Activated effector memory CD4-positive, alpha-beta T cell treated with anti-CD3 and anti-CD28 coated beads, Interleukin-2, amount 50 U/mL, for 16 hours (primary cell): ENCODE results near the gene SPON1.
"Not testable (repeated sequence)": the region's sequence is repeated elsewhere in the genome, so short reads cannot be mapped to it uniquely, and the experiment has no call there.

Experiments
- DNase-seq: peaks from one replicate; pipeline ENCODE4 v3.0.0-alpha.2; 2020

SPON1 gene

DNA sequence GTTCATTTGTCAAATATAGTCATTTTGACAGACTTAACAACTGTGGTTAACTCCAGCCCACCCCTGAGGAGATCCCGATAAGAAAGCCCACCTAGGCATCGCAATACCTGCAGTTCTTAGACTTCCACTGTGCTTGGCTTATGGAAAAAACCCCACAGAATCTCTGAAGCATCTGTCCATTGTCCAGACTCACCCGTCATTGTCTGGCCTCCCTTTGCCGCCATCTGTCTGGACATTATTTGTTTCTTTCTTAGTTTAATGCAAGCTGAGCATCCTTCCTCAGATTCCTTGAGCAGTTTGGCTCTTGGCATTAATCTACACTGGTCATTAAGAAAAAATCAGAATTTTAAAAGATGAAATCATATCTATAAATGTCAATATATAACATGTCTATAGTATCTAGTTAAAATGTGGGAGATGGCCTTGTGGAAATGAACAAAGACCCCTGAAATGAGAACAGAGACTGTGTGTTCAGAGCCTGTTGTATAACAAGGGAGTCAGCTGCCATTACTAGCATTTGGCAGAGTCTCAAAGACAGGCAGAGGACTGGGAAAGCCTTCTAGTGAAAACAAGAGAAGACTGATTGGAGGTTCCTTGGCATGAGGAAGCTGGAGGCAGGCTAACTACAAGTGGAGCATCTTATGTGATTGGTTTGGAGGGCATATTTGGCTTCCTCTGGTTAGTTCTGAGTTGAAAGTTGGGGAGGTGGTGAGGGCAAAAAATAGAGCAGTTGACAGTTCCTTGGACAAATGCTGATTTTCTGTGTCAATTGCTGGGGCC is 80.4 kb downstream of the SPON1 start:
- DNase-seq: no peak

DNA sequence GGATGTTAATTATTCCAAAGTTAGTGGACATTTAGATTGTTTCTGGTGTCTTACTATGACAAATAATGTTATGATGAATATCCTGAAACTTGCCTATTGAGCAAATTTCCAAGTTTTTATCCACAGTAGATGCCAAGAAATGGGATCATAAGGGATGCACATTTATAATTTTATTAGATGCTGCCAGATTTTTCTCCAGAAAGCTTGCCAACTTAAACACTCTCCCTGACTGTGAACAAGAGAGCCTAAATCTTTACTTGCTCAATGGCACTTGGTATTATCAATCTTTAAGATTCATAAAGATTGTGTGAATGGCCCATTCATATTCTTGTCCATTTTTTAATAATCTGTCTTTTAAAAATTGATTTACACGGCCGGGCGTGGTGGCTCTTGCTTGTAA is 82.4 kb downstream of the SPON1 start:
- DNase-seq: no peak

DNA sequence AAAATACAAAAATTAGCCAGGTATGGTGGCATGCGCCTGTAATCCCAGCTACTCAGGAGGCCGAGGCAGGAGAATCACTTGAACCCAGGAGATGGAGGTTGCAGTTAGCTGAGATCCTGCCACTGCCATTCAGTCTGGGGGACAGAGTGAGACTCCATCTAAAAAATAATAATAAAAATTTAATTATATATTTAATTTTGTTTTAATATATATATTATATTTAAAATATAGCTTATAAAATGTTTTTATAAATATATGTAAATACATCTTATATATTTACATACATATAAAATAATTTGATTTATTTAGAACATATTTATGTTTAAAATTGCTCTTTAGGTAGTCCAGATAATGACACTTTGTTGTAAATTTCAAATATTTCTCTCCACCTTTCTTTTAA is 82.9 kb downstream of the SPON1 start:
- no peak for DNase-seq

DNA sequence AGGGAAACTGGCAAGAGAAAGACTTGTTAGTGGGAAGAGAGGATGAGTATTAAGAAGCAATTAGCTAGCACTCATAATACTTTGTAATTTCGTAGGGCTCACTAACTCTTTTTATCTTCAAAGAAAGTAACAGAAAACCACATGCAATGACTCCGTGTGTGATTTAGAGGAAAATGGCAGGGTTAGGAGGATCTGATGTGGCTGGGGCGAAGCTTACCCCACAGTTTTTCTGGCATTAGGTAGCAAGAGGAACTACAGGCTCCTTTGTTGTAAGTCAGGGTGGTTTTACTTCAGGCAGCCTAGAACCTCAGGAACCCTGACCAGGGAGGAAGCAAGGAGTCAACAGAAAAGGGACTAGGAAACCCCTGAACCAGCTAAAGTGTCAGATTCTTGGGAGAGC is 89.7 kb downstream of the SPON1 start:
- no peak for DNase-seq

DNA sequence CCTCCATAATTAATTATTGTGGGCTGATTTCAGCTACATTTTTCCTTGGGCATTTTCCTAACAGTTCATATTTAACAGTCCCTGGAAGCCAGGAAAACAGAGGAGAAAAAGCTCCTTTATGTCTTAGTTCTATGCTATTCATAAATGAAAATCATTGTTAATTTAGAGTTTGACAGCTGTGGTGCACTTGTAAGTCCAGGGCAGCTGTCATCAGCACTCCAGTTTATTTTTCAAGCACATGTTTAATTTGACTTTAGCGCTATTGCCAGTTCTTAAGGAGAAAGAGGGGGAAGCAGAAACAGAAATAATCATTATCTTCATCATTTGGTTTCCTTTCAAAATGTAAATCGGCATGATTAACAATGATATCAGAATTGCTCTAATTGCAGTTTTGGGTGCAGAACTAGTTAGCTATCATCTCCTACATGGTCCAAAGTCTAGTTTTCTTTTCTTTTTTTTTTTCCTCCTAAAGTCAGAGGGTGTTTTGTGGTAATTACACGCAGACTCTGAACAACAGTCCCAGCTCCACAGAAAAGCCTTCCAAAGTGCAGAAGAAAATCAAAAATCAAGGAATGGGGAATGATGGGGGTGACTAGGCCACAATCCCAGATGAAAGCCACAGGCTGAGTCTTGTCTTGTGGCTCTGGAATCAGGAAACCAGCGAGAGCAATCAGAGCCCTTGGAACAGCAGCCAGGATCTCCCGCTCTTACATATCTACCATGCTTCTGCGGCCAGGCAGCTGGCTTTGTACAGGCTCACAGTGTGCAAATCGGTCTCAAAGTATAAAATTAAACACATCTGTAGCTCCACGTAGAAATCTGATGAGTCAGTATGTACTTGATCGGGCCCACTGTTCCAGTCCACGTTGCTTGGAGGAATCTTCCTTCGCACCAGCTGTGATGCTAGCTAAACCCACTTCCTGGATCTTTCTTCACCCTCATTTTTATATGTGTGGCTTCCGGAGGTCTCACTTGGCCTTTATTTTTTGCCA is 91.9 kb downstream of the SPON1 start:
- no peak for DNase-seq

DNA sequence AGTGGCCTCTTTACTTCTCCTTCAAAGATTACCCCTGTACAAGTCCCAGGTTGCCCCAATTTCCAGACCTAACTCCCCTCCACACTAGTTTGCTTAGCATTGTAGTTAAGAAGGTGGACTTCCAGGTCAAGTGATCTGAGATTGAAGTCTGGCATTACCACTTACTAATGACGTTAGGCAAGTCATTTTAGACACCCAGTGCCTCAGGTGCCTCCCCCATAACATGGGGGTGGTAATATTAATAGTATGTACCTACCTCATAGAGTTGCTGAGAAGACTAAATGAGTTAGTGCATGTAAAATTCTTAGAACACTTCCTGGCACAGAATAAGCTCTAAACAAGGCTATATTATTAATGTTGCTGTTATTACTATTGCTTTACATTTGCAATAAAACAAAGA is 93.4 kb downstream of the SPON1 start:
- no peak for DNase-seq

DNA sequence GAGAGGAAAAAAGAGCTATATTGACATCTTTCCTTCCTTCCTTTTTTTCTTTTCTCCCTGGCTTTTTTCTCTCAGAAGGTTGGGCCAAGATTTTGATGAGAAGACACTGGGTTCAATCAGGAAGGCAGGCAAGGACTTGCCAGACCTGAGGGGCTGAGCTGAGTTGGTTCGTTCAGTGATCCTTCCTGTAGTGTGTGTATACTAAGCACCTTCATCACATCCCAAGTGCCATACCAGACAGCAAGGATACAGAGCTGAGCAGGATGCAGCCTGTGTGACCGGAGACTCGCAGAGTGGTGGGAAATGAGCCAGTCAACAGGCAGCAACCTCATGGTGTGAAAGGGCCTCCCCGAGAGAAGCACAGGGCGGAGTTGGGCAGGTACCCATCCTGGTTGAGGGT is 95.5 kb downstream of the SPON1 start:
- no peak for DNase-seq

DNA sequence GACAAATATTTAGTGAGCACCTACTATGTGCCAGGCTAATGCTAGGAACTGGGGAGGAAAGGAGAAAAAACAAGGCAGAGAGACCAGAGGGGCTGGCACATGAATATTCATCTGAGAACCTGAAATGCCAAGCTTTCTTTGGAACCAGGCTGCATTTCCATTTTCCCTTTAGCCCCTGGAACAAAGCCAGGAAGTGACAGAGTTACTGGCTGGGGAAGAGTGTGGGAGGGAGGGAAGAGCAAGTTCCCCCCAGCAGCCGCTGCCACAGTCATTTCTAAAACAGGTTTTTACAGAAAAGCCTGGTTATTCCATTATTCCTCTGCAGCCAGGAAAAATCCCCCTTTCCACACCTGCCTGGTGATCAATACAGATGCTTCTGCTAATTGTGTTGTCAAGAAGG is 97.0 kb downstream of the SPON1 start:
- DNase-seq: no peak

DNA sequence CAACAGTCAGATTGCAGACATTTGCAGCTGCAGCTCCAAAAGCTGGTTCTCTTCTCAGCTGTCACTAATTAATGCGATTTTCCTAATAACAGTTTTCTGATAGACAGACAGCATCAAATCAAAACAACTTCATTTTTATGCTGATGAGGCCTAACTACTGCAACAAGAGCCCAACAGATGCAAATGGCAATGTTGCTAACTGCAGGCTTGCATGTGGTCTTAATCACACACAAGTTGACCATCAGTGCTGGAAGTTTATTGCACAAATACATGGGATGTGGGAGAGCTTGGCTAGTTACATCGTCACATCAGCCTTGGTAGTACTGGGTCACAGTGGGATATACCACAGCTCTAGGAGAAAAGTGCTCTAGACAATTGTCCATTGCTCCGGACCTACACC is 99.2 kb downstream of the SPON1 start:
- DNase-seq: no peak

DNA sequence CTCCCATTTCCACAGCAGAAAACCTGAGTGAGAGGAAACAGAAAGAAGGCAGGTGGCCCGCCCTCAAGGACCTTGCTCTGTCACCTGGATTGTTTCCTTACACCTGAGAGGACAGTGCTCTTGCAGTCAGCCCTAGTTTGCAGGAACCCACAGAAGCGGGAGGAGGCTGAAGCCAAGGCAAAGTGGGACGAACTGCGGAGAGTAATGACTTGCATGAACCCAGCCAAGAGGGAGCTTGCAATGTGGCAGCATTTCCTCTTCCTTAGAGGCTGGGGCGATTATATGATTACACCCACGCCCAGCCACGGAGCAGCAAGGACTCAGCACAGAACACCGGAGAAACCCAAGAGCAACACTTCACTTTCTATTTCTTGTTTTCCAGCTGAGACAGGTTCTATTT is 102.6 kb downstream of the SPON1 start:
- DNase-seq: peak; percentile 64

DNA sequence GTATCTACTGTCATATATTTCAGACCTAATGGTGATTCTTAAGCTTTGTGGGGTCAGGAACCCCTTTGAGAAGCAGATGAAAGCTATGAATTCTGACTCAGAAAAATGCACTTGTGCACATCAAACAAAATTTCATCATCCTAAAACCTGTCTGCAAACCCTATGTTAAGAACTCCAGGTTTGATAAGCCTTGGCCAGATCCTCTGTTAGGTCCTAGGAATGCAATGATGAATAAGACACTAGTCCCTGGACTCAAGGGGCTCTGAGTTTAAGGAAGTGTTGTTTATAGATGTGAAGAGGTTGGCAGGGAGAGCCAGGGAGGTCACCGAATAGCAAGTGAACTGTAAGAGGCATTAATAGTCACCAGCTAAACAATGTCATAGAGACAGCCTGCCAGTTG is 103.2 kb downstream of the SPON1 start:
- no peak for DNase-seq

DNA sequence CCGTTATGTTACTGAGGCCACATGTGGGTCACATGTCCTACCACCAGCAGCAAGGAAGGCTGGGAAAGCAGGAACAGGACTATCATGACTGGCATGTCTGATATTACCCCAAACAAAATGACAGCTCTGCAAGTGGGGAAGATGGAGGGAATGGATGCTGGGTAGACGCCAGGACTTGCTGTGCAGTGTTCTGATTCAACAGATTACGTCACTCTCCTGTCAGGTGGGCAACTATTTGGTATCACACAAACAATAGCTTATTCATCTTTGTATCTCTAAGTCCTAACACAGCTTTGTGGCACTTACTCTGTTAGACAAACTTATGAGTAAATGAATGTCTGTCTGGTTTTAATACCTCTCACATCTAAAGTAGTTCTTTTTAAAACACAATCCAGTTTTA is 105.2 kb downstream of the SPON1 start:
- no peak for DNase-seq

DNA sequence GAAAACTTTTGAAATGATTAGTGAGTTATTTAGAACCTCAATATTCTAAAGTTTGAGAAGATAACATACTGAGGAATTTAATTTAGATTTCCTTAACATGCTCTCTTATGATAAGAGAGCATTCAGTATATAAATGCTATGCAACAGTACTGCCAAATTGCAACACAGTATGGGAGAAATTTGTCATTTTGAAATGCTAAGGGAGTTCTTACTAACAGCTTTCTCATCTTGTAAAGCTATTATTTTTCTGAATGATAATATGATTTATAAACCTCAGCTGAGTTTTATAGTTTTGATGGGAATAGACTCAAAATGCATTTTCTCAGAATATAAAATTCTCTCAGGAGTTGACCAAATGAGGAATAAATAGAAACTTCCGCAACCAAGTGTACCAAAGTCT is 108.4 kb downstream of the SPON1 start:
- no peak for DNase-seq

DNA sequence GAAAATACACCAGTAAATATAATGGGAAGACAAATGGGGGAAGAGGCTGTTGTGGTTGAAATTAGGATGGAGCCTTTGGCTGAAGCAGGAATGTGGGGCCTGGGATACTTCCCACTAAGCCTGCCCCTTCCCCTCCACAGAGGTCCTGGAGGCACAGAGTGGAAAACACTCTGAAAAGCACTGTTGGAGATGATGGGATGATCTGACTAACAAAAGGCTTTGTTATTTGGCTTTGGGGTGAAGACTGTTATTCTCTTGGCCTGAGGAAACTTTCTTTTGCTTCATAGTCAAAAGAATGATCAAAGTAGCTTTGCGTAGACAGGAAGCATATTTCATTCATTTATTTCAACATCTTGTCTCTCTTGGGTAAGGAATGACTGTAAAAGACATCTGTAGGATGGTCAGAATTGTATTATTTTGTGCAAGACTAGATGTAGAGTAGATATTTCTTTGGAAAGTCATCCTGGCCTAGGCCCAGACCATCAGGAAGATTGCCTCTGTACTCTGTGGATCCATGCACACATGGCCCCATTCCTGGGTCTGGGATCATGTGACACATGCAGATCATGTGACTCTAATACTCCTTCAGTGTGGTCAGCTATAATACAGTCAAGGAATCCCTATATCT is 111.4 kb downstream of the SPON1 start:
- DNase-seq: no peak

DNA sequence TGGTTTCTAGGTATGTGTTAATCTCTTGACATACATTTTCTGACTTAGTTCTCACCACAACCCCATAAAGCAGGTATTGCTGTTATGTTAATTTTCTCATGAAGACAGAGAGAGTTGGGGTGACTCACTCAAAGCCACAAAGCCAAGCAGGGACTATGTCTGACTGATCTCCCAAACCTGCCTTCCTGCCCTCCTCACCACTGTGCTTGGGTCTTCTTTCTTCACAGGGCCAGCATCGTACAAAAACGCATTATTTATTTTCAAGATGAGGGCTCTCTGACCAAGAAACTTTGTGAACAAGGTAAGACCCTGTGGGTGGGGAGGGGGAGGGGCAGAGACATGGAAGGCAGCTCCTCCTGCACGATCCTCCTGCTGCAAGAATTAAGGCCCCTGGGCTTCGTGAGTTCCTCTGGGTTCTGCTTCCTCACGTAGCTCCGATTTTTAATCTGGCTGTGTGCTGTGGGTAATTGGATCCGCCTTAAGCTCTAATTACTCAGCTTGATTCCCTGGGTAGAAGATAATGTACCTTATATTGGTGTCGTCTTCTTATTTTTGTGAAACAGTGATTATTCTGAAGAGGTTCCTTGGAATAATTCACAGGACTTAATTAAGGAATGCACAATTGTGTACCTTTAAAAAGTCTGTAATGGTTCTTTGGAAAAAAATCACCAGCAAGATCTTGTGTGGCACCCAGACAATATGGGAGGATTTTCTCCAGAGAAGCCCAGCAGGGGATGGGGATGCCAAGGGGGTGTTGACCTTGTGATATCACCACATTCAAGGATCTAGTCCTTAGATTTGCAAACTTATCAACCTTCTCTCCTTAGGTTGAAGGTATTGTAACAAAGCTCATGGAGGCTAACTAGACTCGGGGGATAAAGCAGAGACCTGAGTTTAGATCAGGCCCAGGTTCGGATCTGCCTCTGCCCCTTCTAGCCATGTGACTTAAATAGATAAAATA is 112.9 kb downstream of the SPON1 start:
- peak; percentile 76 for DNase-seq

DNA sequence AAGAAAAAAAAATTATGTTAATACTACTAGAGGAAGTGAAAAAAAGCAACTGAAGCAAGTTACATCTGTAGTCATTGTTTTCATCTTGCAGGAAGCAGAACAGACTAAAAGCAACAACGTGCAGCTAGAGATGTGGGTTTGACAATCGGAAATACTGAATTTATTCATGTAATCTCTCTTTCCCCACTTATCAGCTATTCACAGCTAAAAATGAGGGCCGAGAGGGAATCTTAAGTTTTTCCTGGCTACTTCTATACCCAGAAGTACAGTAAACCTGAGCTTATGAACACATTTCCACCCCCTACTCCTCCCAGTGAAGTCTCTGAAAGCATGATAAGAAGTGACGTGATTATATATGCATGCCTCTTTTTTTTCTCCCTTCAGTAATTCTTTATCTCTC is 116.5 kb downstream of the SPON1 start:
- DNase-seq: no peak

DNA sequence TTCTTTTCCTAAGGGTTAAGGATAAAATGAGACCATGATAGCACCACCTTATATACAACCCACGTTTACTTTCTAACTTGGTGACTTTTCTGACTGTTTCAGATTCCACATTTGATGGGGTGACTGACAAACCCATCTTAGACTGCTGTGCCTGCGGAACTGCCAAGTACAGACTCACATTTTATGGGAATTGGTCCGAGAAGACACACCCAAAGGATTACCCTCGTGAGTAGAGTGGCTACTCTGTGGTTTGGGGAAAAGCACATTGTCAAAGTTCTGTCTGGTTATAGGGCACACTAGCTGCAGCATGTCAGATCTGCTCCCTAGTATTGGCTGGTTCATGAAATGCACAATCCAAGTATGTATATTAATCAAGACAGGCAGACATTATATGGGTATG is 117.3 kb downstream of the SPON1 start:
- DNase-seq: no peak

DNA sequence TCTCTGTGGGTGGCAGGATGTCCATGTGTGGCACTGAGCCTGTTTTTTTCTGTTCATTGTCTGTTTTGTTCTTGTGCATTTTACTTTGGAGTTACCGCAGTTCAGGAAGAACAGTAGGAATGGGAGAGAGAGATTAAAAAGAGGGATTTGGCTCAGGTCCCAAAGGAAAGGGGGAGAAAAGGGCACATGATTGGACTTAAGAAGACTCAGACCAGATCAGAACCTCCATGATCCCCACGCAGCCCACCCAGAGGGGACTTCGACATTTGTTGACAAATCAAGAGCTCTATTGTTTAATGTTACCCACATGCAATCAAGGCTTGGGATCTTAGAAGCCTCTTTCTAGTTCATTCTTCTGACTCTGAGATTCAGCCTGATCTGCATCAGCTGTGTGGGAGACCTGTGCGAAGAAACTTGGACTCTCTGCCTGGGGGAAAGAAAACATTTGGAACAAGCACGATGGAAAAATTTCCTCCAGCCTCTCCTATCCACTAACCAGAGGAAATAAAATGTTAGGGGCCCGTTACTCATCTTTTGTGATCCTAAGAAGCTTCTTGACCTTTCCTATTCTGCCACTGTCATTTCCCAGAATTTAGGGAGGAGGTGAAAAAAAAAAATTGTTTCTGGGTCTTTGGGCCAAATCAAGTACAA is 119.2 kb downstream of the SPON1 start:
- DNase-seq: no peak

DNA sequence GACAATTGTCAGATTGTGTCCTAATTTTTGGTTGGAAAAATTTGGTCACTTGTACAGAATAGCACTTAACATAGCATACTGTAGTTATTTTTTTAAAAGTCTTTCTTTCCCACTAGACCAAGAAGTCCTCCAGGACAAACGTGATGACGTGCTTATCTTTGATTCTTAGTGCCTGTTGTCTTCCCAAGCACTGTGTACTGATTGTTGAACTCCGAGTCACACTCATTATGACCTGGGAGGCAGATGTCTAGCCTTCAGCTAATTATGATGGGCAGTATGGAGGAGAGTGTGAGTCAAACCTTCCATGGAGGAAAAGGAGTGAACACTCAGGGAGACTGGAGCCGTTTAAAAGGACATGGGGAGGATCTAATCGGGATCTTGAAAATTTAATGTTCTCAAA is 119.8 kb downstream of the SPON1 start:
- DNase-seq: no peak

DNA sequence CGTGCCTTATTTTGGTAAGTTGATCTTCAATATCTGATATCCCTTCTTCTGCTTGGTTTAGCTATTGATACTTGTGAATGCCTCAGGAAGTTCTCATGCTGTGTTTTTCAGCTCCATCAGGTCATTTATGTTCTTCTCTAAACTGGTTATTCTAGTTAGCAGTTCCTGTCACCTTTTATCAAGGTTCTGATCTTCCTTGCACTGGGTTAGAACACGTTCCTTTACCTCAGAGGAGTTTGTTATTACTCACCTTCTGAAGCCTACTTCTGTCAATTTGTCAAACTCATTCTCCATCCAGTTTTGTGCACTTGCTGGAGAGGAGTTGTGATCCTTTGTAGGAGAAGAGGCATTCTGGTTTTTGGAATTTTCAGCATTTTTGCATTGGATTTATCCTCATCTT is 126.3 kb downstream of the SPON1 start:
- not testable (repeated sequence) for DNase-seq

DNA sequence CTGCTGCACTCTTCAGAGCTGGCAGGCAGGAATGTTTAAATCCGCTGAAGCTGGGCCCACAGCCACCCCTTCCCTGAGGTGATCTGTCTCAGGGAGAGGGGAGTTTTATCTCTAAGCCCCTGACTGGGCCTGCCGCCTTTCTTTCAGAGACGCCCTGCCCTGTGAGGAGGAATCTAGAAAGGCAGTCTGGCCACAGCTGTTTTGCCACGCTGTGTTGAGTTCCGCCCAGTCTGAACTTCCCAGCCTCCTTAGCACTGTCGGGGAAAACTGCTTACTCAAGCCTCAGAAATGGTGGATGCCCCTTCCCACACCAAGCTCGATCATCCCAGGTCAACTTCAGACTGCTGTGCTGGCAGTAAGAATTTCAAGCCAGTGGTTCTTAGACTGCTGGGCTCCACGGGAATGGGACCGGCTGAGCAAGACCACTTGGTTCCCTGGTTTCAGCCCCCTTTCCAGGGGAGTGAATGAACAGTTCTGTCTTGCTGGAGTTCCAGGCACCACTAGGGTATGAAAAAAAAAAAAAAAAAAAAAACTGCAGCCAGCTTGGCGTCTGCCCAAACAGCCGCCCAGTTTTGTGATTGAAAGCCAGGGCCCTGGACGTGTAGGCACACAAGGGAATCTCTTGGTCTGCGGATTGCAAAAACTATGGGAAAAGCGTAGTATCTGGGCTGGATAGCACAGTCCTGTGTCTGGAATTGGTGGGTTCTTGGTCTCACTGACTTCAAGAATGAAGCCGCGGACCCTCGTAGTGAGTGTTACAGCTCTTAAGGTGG is 127.4 kb downstream of the SPON1 start:
- no peak for DNase-seq
